PFSK-1 (cell line): ENCODE results near the gene NYAP1.

Source experiments
- FOXP2 ChIP-seq: optimal IDR thresholded peaks from 2 replicates; pipeline ENCODE3; 2011; ENCODE audit warnings: borderline replicate concordance, control low read depth, inconsistent platforms; ENCODE audit not compliant: insufficient read depth; ENCODE audit errors: extremely low read length, extremely low read depth
- POLR2AphosphoS5 ChIP-seq: IDR thresholded peaks from 2 replicates; pipeline ENCODE4 v1.6.1; 2012; ENCODE audit warnings: low read depth, mild to moderate bottlenecking, control low read depth, low read length, moderate library complexity
- SIN3A ChIP-seq: IDR thresholded peaks from 2 replicates; pipeline ENCODE4 v1.6.1; 2012; ENCODE audit warnings: mild to moderate bottlenecking, low read length, moderate library complexity, borderline replicate concordance; ENCODE audit not compliant: insufficient read depth
- TAF1 ChIP-seq: IDR thresholded peaks from 2 replicates; pipeline ENCODE4 v1.6.1; 2012; ENCODE audit warnings: low read length, control low read depth, borderline replicate concordance; ENCODE audit not compliant: insufficient read depth
- TF ChIP-seq, protein P1 (sequence below), 2 experiments: IDR thresholded peaks; 2 replicates each; pipeline versions ENCODE4 v1.6.1 to v1.8.0; 2011 to 2012; ENCODE audit warnings: low read depth in 2 of 2, low read length in 2 of 2, control low read depth in 1 of 2, inconsistent platforms in 1 of 2, mild to moderate bottlenecking in 1 of 2, moderate library complexity in 1 of 2; ENCODE audit not compliant: insufficient read depth in 1 of 2

NYAP1 gene

DNA sequence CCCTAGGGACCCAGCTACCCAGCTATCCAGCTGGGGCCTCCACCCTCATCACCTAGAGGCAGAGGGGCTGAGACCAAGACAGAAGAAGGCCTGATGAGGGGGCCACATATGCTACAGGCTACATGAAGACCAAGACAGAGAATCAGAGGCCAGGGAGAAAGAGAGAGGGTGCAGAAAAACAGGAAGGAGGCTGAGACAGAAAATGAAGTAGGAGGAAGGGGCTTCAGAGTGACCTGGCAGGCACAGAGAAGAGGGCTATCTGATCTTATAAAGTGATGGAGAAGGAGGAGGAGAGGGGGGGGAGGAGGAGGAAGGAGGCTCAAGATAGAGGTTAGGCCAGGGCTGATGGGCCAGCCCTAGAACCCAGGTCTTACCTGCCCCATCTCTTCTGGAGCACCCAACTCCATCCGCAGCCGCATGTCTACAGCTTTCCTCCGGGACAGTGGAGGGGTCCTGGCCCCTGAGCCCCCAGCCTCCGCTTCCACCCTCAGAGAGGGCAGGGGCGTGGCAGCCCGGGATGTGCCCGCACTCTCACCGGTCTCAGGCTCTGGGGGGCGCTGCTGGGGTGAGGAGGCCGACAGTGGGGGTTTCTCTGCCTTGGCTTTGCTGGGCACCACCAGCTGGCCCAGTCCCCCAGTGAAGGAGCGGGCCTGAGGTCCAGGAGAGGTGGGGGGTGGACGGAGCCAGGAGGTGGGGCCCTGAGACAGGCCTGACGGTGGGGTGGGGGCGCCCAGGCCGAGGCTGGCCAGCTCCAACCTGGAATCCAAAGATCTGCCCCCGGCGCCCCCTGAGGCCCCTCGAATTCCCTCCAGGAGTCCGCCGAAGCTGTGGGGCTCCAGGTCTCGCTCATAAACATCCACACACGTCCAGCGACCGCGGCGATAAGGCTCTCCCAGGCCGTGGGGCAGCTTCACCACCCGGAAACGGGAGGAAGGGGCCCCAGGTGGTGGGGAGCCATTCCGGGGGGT is 6.5 kb upstream of the NYAP1 start:
- TF ChIP-seq POLR2AphosphoS5, result no peak
- no peak for TF ChIP-seq FOXP2
- TF ChIP-seq, protein P1, sequence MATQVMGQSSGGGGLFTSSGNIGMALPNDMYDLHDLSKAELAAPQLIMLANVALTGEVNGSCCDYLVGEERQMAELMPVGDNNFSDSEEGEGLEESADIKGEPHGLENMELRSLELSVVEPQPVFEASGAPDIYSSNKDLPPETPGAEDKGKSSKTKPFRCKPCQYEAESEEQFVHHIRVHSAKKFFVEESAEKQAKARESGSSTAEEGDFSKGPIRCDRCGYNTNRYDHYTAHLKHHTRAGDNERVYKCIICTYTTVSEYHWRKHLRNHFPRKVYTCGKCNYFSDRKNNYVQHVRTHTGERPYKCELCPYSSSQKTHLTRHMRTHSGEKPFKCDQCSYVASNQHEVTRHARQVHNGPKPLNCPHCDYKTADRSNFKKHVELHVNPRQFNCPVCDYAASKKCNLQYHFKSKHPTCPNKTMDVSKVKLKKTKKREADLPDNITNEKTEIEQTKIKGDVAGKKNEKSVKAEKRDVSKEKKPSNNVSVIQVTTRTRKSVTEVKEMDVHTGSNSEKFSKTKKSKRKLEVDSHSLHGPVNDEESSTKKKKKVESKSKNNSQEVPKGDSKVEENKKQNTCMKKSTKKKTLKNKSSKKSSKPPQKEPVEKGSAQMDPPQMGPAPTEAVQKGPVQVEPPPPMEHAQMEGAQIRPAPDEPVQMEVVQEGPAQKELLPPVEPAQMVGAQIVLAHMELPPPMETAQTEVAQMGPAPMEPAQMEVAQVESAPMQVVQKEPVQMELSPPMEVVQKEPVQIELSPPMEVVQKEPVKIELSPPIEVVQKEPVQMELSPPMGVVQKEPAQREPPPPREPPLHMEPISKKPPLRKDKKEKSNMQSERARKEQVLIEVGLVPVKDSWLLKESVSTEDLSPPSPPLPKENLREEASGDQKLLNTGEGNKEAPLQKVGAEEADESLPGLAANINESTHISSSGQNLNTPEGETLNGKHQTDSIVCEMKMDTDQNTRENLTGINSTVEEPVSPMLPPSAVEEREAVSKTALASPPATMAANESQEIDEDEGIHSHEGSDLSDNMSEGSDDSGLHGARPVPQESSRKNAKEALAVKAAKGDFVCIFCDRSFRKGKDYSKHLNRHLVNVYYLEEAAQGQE (IDR thresholded peaks at IDR 0.05; ENCODE audit: insufficient read depth in 1 of 2, low read depth in 2 of 2, low read length in 2 of 2), result no peak
- TF ChIP-seq TAF1, result no peak
- TF ChIP-seq SIN3A, result no peak

DNA sequence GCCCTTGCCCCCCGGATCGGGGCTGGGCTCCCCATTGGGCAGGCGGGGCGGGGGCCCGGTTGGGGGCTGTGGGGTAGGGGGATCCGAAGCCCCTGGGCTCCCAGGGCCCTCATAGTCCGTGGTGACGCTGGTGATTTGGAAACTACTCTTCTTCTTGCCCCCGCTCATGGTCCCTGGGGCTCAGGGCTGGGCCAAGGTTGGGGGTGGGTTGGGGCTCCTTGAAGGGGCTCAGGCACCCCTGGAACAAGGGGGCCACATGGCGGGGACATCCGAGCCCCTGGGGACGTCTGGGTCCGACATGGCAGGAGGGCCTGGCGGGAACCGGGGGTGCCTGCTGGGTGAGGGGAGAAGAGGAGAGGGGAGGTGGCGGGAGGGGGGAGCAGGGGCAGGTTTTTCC is 5.9 kb upstream of the NYAP1 start:
- TF ChIP-seq, protein P1 (IDR thresholded peaks at IDR 0.05; ENCODE audit: insufficient read depth in 1 of 2, low read depth in 2 of 2, low read length in 2 of 2), result no peak
- TF ChIP-seq FOXP2 (no peak), SIN3A (no peak), TAF1 (no peak), POLR2AphosphoS5 (no peak)

DNA sequence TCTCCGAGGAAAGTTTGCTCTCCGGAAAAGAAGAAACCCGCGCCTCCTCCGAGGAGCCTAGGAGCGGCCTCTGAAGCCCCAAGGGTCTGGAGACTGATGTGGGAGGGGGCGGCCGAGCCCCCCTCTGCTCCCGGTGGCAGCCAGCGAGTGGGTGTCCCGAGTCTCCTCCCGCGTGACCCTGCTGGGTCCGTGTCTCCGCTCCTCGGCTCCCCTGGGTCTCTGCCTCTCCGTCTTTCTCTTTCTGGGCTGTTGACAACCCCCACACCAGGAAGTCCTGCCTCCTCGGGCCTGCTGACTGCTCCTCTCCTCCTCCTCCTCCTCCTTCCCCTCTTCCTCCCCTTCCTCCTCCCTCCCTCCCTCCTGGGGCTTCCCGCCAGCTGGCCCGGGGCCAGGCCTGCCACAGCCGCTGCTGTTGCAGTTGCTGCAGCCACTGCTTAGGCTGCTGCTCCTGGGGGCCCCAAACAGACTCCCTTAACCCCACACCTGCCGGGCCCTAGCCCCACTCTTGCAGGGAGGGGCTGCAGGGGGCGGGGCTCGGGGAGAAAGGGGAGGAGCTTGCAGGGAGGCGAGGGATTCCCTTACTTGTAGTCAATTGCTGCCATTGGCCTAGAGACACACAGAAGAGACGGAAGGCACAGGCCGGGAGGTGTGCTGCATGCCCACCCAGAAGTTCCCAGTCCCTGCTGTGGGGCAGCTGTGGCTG is 4.6 kb upstream of the NYAP1 start, which contains the start of gene TSC22D4:
Gene TSC22D4, minus strand, starts transcription at position 257 of the 703 bp plus-strand sequence. CDS start 1,176 bp downstream, outside the sequence.
- TF ChIP-seq SIN3A (peak; percentile 92; the same call in 1 of the 2 replicates), TAF1 (peak; percentile 52; the same call in 1 of the 2 replicates), POLR2AphosphoS5 (peak; percentile 94), FOXP2 (peak; percentile 95)
- TF ChIP-seq, protein P1 (IDR thresholded peaks at IDR 0.05; ENCODE audit: insufficient read depth in 1 of 2, low read depth in 2 of 2, low read length in 2 of 2), result 0 out of 4 replicates have a peak, but pooled peaks of 1 of the 2 experiments have one; percentile 36

DNA sequence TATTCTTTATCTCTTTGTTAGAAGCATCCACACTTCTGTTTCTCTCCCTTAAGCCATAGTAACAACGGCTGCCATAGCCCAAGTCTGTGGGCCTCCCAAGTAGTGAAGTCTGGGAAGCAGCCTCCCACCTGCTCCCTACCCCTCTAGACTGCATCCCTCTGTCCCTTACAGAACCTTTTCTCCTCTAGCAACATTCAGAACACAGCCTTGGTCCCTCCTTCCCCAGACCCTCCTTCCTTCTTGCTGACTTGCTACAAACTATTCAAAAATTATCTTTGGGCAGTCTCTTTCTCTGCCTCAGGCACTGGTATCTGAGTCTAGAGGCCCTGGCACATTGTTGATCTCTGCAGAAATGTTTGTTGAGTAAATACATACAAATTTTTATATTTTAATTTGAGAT is 2.3 kb upstream of the NYAP1 start:
- TF ChIP-seq TAF1 (no peak), FOXP2 (no peak), POLR2AphosphoS5 (no peak), SIN3A (no peak)
- TF ChIP-seq, protein P1 (IDR thresholded peaks at IDR 0.05; ENCODE audit: insufficient read depth in 1 of 2, low read depth in 2 of 2, low read length in 2 of 2), result no peak
